Vagina (tissue), 2 donors: ENCODE data around the gene KLF4.

Source experiments
- POLR2A ChIP-seq, 2 donors: fragments of 450-650 bp; IDR thresholded peaks; one replicate each; pipeline ENCODE4 v1.6.1; 2017; ENCODE audit warnings: antibody characterized with exemption in 2 of 2, mild to moderate bottlenecking in 2 of 2, moderate library complexity in 2 of 2
- POLR2AphosphoS5 ChIP-seq, 2 donors: sonication (generic); formaldehyde crosslinking; IDR thresholded peaks; one replicate each; pipeline ENCODE4 v1.9.0; 2017; ENCODE audit warnings: antibody characterized with exemption in 2 of 2, mild to moderate bottlenecking in 2 of 2, low read depth in 1 of 2; ENCODE audit not compliant: insufficient read depth in 1 of 2
- TF ChIP-seq, protein P1 (sequence below), 3 experiments: fragments of 450-650 bp in 2 of 3; fragments of 200-600 bp in 1 of 3; sonication (generic) in 1 of 3; IDR thresholded peaks; one replicate each; pipeline ENCODE4 v1.5.1; 2017 to 2019; ENCODE audit warnings: antibody characterized with exemption in 3 of 3, mild to moderate bottlenecking in 2 of 3, moderate library complexity in 2 of 3

DNA sequence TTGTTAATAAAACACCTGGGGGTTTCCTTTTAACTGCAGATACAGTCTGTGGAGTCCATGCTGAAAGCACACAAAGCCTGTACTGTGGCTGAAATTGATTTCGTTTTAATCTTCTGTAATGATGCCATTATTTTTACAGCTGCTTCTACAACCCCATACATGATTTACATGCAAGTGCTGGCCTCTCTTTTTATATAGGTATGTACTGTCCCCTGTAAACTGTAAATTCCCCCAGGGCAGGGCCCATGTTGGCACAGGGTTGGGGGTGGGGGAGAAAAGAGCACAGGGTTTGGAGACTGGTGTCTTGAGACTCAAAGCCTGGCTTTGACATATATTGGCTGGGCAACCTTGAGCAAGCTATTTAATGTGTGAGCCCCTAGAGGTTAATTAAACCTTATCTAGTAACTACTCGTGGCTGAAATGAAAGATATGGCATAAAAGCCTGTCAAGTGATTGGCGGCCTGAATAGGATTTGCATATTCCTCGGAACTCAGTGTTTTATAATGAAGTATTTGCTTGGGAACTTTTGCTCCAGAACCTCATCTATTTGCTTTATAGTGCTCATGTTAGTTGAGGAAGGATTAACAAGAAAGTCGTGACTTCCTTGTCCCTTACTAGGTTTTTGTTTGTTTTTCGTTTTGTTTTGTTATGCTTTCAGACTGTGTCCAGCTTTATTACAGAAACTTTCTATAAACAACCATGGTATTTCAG, 34.0 kb downstream of the KLF4 start:
- TF ChIP-seq, protein P1, sequence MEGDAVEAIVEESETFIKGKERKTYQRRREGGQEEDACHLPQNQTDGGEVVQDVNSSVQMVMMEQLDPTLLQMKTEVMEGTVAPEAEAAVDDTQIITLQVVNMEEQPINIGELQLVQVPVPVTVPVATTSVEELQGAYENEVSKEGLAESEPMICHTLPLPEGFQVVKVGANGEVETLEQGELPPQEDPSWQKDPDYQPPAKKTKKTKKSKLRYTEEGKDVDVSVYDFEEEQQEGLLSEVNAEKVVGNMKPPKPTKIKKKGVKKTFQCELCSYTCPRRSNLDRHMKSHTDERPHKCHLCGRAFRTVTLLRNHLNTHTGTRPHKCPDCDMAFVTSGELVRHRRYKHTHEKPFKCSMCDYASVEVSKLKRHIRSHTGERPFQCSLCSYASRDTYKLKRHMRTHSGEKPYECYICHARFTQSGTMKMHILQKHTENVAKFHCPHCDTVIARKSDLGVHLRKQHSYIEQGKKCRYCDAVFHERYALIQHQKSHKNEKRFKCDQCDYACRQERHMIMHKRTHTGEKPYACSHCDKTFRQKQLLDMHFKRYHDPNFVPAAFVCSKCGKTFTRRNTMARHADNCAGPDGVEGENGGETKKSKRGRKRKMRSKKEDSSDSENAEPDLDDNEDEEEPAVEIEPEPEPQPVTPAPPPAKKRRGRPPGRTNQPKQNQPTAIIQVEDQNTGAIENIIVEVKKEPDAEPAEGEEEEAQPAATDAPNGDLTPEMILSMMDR (IDR thresholded peaks at IDR 0.05): no peak
- TF ChIP-seq POLR2AphosphoS5 (IDR thresholded peaks at IDR 0.05; ENCODE audit: insufficient read depth in 1 of 2, low read depth in 1 of 2) (no peak), POLR2A (IDR thresholded peaks at IDR 0.05) (no peak)
